Right atrium auricular region (tissue), 2 donors: ENCODE data around the gene SMCP. TPM values are rescaled to one million over a fixed set of nuclear protein-coding genes. Genes with fewer than 3 reads are reported as not detected.

Experiments
- DNase-seq: peaks from one replicate; pipeline ENCODE4 v3.0.0-alpha.2; 2019; ENCODE audit warnings: low spot score
- H3K27ac ChIP-seq, 2 donors: fragments of 200-600 bp; sonication (generic); 1 replicate in 1 of 2; 2 replicates in 1 of 2; pipeline ENCODE4 v1.5.1; 2016 to 2019
- H3K27me3 ChIP-seq, 2 donors: fragments of 200-600 bp; sonication (generic); one replicate each; pipeline versions ENCODE4 v1.5.1 to v1.6.0; 2017 to 2019
- H3K36me3 ChIP-seq: fragments of 200-600 bp; sonication (generic); one replicate; pipeline ENCODE4 v1.5.1; 2016
- H3K4me1 ChIP-seq, 2 donors: fragments of 200-600 bp; sonication (generic); one replicate each; pipeline versions ENCODE4 v1.5.1 to v1.6.0; 2017 to 2019
- H3K4me3 ChIP-seq, 2 donors: fragments of 200-600 bp; sonication (generic); 1 replicate in 1 of 2; 2 replicates in 1 of 2; pipeline ENCODE4 v1.5.1; 2017 to 2019; ENCODE audit warnings: mild to moderate bottlenecking in 1 of 2, moderate library complexity in 1 of 2
- H3K9me3 ChIP-seq, 2 donors: fragments of 200-600 bp; sonication (generic); one replicate each; pipeline ENCODE4 v1.5.1; 2019
- total RNA-seq, 2 donors: library from RNA; depleted of rRNA; stranded (reverse); fragments of >200 nt; gene quantifications; one replicate each; pipeline ENCODE4 v1.1.0, GENCODE V29; 2016
- TF ChIP-seq, protein P1 (sequence below), 2 donors: fragments of 200-600 bp; sonication (generic); IDR thresholded peaks; one replicate each; pipeline ENCODE4 v1.5.1; 2019; ENCODE audit warnings: antibody characterized with exemption in 2 of 2

Gene SMCP
- total RNA-seq, 2 donors from 2014 or later: not detected

GRCh38 chr1:152860129-152860528 is 18.0 kb upstream of the SMCP start:
- Histone ChIP-seq H3K36me3 (no peaks in the 10 kb centered on the region), H3K4me3 (no peak overlapping the region), H3K9me3 (no peaks in the 10 kb centered on the region), H3K4me1 (no peaks in the 10 kb centered on the region), H3K27me3 (no peaks in the 10 kb centered on the region), H3K27ac (no peak overlapping the region)
- TF ChIP-seq, protein P1, sequence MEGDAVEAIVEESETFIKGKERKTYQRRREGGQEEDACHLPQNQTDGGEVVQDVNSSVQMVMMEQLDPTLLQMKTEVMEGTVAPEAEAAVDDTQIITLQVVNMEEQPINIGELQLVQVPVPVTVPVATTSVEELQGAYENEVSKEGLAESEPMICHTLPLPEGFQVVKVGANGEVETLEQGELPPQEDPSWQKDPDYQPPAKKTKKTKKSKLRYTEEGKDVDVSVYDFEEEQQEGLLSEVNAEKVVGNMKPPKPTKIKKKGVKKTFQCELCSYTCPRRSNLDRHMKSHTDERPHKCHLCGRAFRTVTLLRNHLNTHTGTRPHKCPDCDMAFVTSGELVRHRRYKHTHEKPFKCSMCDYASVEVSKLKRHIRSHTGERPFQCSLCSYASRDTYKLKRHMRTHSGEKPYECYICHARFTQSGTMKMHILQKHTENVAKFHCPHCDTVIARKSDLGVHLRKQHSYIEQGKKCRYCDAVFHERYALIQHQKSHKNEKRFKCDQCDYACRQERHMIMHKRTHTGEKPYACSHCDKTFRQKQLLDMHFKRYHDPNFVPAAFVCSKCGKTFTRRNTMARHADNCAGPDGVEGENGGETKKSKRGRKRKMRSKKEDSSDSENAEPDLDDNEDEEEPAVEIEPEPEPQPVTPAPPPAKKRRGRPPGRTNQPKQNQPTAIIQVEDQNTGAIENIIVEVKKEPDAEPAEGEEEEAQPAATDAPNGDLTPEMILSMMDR (IDR thresholded peaks at IDR 0.05): no peak
- no peak for DNase-seq

- no peak for DNase-seq
- Histone ChIP-seq H3K9me3 (no peaks in the 10 kb centered on the region), H3K27ac (no peak overlapping the region), H3K36me3 (no peaks in the 10 kb centered on the region), H3K27me3 (no peaks in the 10 kb centered on the region), H3K4me1 (no peaks in the 10 kb centered on the region), H3K4me3 (no peak overlapping the region)
- TF ChIP-seq, protein P1 (IDR thresholded peaks at IDR 0.05): no peak
Measured at GRCh38 chr1:152861374-152861773, 16.7 kb upstream of the SMCP start.

- Histone ChIP-seq H3K4me3 (no peak overlapping the region), H3K9me3 (no peaks in the 10 kb centered on the region), H3K4me1 (no peaks in the 10 kb centered on the region), H3K27me3 (no peaks in the 10 kb centered on the region), H3K27ac (no peak overlapping the region), H3K36me3 (no peaks in the 10 kb centered on the region)
- DNase-seq: no peak
- TF ChIP-seq, protein P1 (IDR thresholded peaks at IDR 0.05): no peak
Measured at GRCh38 chr1:152864443-152864842, 13.7 kb upstream of the SMCP start.

- Histone ChIP-seq H3K4me3 (no peak overlapping the region), H3K9me3 (no peaks in the 10 kb centered on the region), H3K36me3 (no peaks in the 10 kb centered on the region), H3K4me1 (no peaks in the 10 kb centered on the region), H3K27me3 (no peaks in the 10 kb centered on the region), H3K27ac (no peak overlapping the region)
- TF ChIP-seq, protein P1 (IDR thresholded peaks at IDR 0.05): no peak
- DNase-seq: no peak
Measured at GRCh38 chr1:152866321-152866720, 11.8 kb upstream of the SMCP start.

DNA sequence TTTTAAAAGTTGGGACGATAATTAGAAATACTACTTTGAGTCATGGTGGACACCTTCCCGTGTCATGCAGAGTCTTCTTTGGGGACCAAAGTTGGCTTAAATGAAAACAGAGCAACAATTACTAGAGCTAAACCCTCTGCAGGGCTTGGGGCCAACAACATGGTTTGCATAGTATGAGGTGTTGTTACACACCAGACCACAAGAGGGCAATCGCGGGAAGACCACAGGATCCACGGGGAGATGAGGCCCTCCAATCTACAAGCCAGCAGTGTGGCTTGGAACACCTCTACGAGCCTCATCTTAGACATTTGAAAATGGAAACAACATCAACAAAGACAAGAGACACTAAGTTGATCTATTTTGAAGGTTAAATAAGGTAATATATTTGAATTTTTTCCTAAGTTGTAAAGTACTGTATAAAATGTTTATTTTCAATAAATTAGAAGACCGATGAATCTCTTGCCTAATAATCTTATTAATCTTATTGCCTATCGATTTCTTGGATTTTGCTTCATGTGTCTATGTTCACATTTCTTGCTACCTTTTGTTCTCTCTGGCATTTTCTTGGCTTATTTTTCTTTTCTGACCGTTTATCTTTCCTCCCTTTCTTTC is 8.2 kb upstream of the SMCP start:
- DNase-seq: peak; percentile 72
- no peaks in the 10 kb centered on the region for H3K4me1 ChIP-seq
- no peaks in the 10 kb centered on the region for H3K36me3 ChIP-seq
- H3K27ac ChIP-seq: no peak overlapping the region
- no peak overlapping the region for H3K4me3 ChIP-seq
- H3K9me3 ChIP-seq: no peaks in the 10 kb centered on the region
- H3K27me3 ChIP-seq: no peaks in the 10 kb centered on the region
- TF ChIP-seq, protein P1 (IDR thresholded peaks at IDR 0.05): peak; percentile 6 to 79
